Type B pancreatic cell (in vitro differentiated cells): Measurements from ENCODE around the gene KPNA3. TPM values are rescaled to one million over a fixed set of nuclear protein-coding genes. Genes with fewer than 3 reads are reported as not detected.

Experiments
- DNase-seq: peaks from one replicate; pipeline ENCODE4 v3.0.0; 2021; ENCODE audit warnings: mixed read lengths; ENCODE audit not compliant: unreplicated experiment; ENCODE audit errors: extremely low spot score
- H3K27ac Mint-ChIP-seq: 2 replicates; pipeline ENCODE4 v1.8.0; 2021; ENCODE audit warnings: mild to moderate bottlenecking, mixed read lengths
- H3K27me3 Mint-ChIP-seq: 2 replicates; pipeline ENCODE4 v1.8.0; 2021; ENCODE audit warnings: mixed read lengths
- H3K36me3 Mint-ChIP-seq: 2 replicates; pipeline ENCODE4 v1.8.0; 2021; ENCODE audit warnings: mixed read lengths
- H3K4me1 Mint-ChIP-seq: one replicate; pipeline ENCODE4 v1.8.0; 2021; ENCODE audit warnings: mixed read lengths; ENCODE audit not compliant: unreplicated experiment
- H3K4me3 Mint-ChIP-seq: 2 replicates; pipeline ENCODE4 v1.8.0; 2021; ENCODE audit warnings: mild to moderate bottlenecking, mixed read lengths
- H3K9me3 Mint-ChIP-seq: 2 replicates; pipeline ENCODE4 v1.8.0; 2021; ENCODE audit warnings: mixed read lengths
- long read RNA-seq: library from polyadenylated mRNA; unstranded; transcript quantifications from one replicate; pipeline ENCODE4 v2.0.0, GENCODE V29; 2020
- total RNA-seq: library from RNA; stranded (reverse); gene quantifications from 2 replicates; pipeline ENCODE4 v1.2.1, GENCODE V29; 2021; ENCODE audit warnings: low replicate concordance
- TF ChIP-seq, protein P1 (sequence below): fragments of 200-600 bp; sonication (generic); conservative IDR thresholded peaks from 2 replicates; pipeline ENCODE4 v1.5.0; 2021; ENCODE audit warnings: antibody characterized with exemption, mild to moderate bottlenecking

KPNA3 gene, protein sequence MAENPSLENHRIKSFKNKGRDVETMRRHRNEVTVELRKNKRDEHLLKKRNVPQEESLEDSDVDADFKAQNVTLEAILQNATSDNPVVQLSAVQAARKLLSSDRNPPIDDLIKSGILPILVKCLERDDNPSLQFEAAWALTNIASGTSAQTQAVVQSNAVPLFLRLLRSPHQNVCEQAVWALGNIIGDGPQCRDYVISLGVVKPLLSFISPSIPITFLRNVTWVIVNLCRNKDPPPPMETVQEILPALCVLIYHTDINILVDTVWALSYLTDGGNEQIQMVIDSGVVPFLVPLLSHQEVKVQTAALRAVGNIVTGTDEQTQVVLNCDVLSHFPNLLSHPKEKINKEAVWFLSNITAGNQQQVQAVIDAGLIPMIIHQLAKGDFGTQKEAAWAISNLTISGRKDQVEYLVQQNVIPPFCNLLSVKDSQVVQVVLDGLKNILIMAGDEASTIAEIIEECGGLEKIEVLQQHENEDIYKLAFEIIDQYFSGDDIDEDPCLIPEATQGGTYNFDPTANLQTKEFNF
- 36.5 and 40.1 TPM in 2 replicates for total RNA-seq
- long read RNA-seq, full-length matches to known transcripts = 98 of 123 reads
- long read RNA-seq, partial matches to known transcripts = 10 of 123 reads
- long read RNA-seq, other reads (novel, unspliced or antisense) = 15 of 123 reads

DNA sequence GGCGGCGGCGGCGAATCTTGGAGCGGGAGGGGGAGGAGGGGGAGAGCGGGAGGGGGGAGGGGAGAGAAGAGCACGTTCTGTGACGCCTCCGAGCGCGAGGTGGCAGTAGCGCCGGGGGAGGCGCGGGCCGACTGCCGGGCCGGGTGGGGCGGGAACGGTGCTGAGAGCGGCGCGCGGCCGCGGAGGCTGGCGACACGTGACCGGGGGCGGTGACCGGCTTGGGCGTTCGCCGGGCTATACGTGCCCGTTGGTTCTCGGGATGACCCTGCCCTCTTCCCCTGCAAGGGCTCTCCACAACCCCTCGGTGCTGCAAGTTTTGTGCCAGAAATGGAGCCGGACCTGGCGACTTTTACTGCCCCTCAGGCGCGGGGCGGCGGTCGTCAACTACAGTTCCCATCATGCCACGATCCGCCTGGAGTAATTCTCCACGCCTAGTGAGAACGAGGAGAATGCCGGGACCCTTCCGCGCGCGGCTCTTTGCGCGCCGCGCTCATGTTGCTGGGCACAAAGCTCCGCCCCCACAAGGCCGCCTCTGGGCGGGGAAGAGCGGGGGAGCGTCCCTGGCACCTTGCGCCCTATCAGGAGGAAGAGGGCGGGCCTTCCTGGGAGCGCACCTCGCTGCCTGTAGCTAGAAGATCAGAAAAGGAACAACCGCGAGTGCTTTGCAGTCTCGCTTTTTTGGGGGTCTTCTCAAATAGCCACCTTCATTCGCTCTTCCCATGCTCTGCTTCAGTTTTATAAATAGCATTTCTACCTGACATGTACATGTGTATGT, at the start of gene KPNA3:
Gene KPNA3 (minus strand): TSS at position 133 of the 775 bp plus-strand sequence. CDS start 176 bp downstream, outside the sequence.
- H3K27ac Mint-ChIP-seq = peak within 1 kb of the TSS; percentile 99
- H3K4me1 Mint-ChIP-seq = peaks cover 25% of the 10 kb centered on the region
- no peaks in the 10 kb centered on the region for H3K27me3 Mint-ChIP-seq
- DNase-seq = peak; percentile 92
- peak within 1 kb of the TSS; percentile 99 for H3K4me3 Mint-ChIP-seq
- H3K36me3 Mint-ChIP-seq = peaks cover 12% of the 10 kb centered on the region
- no peaks in the 10 kb centered on the region for H3K9me3 Mint-ChIP-seq
- TF ChIP-seq, protein P1, sequence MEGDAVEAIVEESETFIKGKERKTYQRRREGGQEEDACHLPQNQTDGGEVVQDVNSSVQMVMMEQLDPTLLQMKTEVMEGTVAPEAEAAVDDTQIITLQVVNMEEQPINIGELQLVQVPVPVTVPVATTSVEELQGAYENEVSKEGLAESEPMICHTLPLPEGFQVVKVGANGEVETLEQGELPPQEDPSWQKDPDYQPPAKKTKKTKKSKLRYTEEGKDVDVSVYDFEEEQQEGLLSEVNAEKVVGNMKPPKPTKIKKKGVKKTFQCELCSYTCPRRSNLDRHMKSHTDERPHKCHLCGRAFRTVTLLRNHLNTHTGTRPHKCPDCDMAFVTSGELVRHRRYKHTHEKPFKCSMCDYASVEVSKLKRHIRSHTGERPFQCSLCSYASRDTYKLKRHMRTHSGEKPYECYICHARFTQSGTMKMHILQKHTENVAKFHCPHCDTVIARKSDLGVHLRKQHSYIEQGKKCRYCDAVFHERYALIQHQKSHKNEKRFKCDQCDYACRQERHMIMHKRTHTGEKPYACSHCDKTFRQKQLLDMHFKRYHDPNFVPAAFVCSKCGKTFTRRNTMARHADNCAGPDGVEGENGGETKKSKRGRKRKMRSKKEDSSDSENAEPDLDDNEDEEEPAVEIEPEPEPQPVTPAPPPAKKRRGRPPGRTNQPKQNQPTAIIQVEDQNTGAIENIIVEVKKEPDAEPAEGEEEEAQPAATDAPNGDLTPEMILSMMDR = no peak

DNA sequence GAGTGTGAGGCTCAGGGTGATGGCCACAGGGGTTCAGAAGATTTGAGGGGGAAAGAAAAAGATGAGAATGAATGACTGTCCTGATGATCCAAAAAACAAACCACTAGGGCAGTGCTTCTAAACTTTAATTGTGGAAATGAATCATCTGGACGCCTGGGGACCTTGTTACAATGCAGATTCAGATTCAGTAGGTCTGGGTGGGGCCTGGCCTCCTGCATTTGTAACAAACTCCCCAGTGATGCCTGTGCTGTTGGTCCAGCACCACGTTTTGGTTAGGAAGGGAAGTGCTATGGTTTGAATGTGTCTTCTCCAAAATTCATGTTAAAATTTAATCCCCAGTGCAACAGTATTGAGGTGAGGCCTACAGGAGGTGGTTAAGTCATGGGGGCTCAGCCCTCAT, 49.5 kb upstream of the KPNA3 start:
- no peak for DNase-seq
- TF ChIP-seq, protein P1 = no peak
- no peak overlapping the region for H3K27ac Mint-ChIP-seq
- peaks cover 3% of the 10 kb centered on the region for H3K27me3 Mint-ChIP-seq
- H3K9me3 Mint-ChIP-seq = no peaks in the 10 kb centered on the region
- H3K36me3 Mint-ChIP-seq = no peaks in the 10 kb centered on the region
- no peak overlapping the region for H3K4me3 Mint-ChIP-seq
- peaks cover 18% of the 10 kb centered on the region for H3K4me1 Mint-ChIP-seq

- TF ChIP-seq, protein P1 = no peak
- Mint-ChIP-seq H3K4me3 (no peak overlapping the region), H3K36me3 (no peaks in the 10 kb centered on the region), H3K4me1 (peaks cover 26% of the 10 kb centered on the region), H3K27me3 (peaks cover 3% of the 10 kb centered on the region), H3K27ac (no peak overlapping the region), H3K9me3 (no peaks in the 10 kb centered on the region)
- DNase-seq = no peak
Measured at GRCh38 chr13:49840675-49841074, 48.2 kb upstream of the KPNA3 start.

DNA sequence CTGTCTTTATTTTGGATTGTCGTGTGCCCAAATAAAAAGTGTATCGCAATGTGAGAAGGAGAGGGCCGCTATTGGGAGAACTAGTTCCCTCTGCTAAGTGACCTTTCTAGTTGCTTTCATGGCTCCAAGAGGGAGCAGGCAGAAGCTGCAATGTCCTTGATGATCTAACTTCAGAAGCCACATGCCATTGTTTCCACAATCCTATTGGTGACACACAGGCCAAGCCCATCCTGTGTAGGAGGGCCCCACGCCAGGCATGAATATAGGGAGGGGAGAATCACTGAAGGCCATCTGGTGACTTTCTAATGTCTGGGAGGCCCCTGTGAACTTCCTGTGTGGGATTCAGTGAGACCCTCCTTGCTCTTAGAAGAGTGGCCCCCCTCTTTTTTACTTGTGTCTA, 47.8 kb upstream of the KPNA3 start:
- H3K27me3 Mint-ChIP-seq = peaks cover 3% of the 10 kb centered on the region
- no peaks in the 10 kb centered on the region for H3K9me3 Mint-ChIP-seq
- no peak for DNase-seq
- H3K4me1 Mint-ChIP-seq = peaks cover 26% of the 10 kb centered on the region
- TF ChIP-seq, protein P1 = no peak
- no peak overlapping the region for H3K27ac Mint-ChIP-seq
- no peak overlapping the region for H3K4me3 Mint-ChIP-seq
- no peaks in the 10 kb centered on the region for H3K36me3 Mint-ChIP-seq

DNA sequence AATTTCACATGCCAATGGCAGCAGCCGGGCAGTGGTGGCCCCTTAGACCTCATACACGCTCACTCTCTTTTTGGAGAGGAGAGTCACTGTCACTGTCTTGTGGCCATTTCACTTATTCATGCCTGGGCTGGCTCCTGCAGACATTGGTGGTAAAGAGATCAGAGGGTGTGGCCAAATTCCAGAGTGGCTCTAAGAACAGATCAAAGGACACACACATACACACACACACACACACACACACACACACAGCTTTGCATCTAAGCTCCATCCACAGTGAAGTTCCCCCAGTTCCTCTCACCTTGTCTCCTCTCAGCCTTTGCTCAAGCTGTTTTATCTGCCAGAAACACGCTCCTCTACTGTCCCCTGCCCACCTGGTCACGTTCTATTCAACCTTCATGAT, 46.5 kb upstream of the KPNA3 start:
- H3K4me1 Mint-ChIP-seq = peaks cover 31% of the 10 kb centered on the region
- peaks cover 2% of the 10 kb centered on the region for H3K27me3 Mint-ChIP-seq
- H3K4me3 Mint-ChIP-seq = no peak overlapping the region
- no peak overlapping the region for H3K27ac Mint-ChIP-seq
- no peak for DNase-seq
- no peaks in the 10 kb centered on the region for H3K9me3 Mint-ChIP-seq
- TF ChIP-seq, protein P1 = no peak
- no peaks in the 10 kb centered on the region for H3K36me3 Mint-ChIP-seq
